ENCODE results near the gene AP2A1. TPM values are rescaled to one million over a fixed set of nuclear protein-coding genes. Genes with fewer than 3 reads are reported as not detected.
A peak's percentile ranks its signal among the peaks of the same experiment; 100 is the strongest.

The AP2A1 gene
- total RNA-seq, 1 donor from 2014 or later = 96.7 TPM

GRCh38 chr19:49746206-49746958 is 20.4 kb upstream of the AP2A1 start:
- H3K27ac Mint-ChIP-seq (ENCODE audit: unreplicated experiment) = no peak overlapping the region
- H3K27me3 Mint-ChIP-seq (ENCODE audit: low read depth) = no peaks in the 10 kb centered on the region
- H3K4me1 Mint-ChIP-seq = no peaks in the 10 kb centered on the region
- DNase-seq (ENCODE audit: low read depth, low spot score) = peak; percentile 16
- H3K9me3 Mint-ChIP-seq = peaks cover 3% of the 10 kb centered on the region
- no peaks in the 10 kb centered on the region for H3K36me3 Mint-ChIP-seq (ENCODE audit: low read depth)
- TF ChIP-seq CTCF (conservative IDR thresholded peaks at IDR 0.05) = no peak
- no peak overlapping the region for H3K4me3 Mint-ChIP-seq

DNA sequence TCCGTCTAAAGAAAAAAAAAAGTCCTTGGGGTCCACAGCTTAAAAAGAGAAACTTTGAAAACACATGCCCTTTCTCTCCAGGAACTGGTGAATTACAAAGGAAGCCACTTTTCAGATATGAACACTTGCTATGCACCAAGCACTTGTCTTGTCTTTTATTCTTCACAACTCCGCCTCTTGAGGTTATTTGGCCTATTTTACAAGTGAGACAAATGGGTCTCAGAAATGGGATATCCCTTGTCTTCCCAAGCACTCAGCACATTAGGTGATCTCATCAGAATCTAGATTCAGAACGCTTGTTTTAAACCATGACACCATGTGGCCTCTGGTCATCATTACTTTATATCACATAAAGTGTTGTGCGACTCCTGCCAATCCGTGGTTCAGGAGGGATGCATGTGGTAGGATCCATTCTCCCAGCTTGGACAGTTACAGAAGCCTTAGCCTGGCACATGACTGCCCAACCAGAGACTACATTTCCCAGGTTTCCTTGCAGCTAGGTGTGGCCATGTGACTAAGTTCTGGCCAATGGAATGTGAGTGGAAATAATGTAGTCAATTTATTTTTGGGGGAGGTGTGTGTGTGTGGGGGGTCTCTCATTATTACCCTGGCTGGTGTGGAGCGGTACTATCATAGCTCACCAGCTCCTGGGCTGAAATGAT is 17.6 kb upstream of the AP2A1 start:
- Mint-ChIP-seq H3K27ac (ENCODE audit: unreplicated experiment) (no peak overlapping the region), H3K27me3 (ENCODE audit: low read depth) (no peaks in the 10 kb centered on the region), H3K4me3 (no peak overlapping the region), H3K36me3 (ENCODE audit: low read depth) (no peaks in the 10 kb centered on the region), H3K9me3 (peaks cover 3% of the 10 kb centered on the region), H3K4me1 (no peaks in the 10 kb centered on the region)
- TF ChIP-seq CTCF (conservative IDR thresholded peaks at IDR 0.05) = no peak
- DNase-seq (ENCODE audit: low read depth, low spot score) = no peak

- no peak overlapping the region for H3K27ac Mint-ChIP-seq (ENCODE audit: unreplicated experiment)
- no peaks in the 10 kb centered on the region for H3K36me3 Mint-ChIP-seq (ENCODE audit: low read depth)
- no peak for TF ChIP-seq CTCF (conservative IDR thresholded peaks at IDR 0.05)
- peaks cover 2% of the 10 kb centered on the region for H3K9me3 Mint-ChIP-seq
- no peak for DNase-seq (ENCODE audit: low read depth, low spot score)
- no peak overlapping the region for H3K4me3 Mint-ChIP-seq
- no peaks in the 10 kb centered on the region for H3K27me3 Mint-ChIP-seq (ENCODE audit: low read depth)
- no peaks in the 10 kb centered on the region for H3K4me1 Mint-ChIP-seq
Observed at GRCh38 chr19:49749771-49750170, 17.0 kb upstream of the AP2A1 start.

DNA sequence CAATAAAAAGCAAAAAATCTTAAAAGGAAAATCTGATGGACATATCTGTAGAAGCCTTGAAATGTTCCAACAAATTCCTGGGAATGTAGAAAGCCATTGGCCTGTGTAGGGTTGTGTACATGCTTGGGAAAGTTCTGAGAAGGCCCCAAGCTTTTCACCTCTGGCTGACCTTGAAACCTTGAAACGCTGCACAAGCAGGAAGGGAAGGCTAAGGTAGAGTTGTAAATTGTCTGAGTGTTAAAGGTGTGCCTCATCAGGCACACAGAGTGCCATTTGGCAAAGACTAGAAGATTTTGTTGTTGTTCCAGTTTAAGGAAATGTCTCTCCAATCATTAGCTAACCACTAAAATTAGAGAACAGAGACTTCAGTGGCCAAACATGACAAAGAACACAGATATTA is 14.1 kb upstream of the AP2A1 start:
- TF ChIP-seq CTCF (conservative IDR thresholded peaks at IDR 0.05) = no peak
- peaks cover 5% of the 10 kb centered on the region for H3K27me3 Mint-ChIP-seq (ENCODE audit: low read depth)
- H3K4me3 Mint-ChIP-seq = no peak overlapping the region
- DNase-seq (ENCODE audit: low read depth, low spot score) = no peak
- no peaks in the 10 kb centered on the region for H3K4me1 Mint-ChIP-seq
- no peak overlapping the region for H3K27ac Mint-ChIP-seq (ENCODE audit: unreplicated experiment)
- no peaks in the 10 kb centered on the region for H3K36me3 Mint-ChIP-seq (ENCODE audit: low read depth)
- H3K9me3 Mint-ChIP-seq = no peaks in the 10 kb centered on the region

DNA sequence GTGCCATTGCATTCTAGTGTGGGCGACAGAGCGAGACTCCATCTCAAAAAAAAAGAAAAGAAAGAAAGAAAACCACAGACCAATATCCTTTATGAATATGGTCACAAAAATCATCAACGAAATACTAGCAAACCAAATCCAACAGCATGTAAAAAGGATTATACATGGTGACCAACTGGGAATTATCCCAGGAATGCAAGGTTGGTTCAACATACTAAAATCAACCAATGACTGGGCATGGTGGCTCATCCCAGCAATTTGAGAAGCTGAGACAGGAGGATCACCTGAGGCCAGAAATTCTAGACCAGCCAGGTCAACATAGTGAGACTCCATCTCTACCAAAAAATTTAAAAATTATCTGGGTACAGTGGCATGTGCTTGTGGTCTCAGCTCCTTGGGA is 10.8 kb upstream of the AP2A1 start:
- H3K27ac Mint-ChIP-seq (ENCODE audit: unreplicated experiment) = no peak overlapping the region
- TF ChIP-seq CTCF (conservative IDR thresholded peaks at IDR 0.05) = no peak
- H3K4me1 Mint-ChIP-seq = no peaks in the 10 kb centered on the region
- DNase-seq (ENCODE audit: low read depth, low spot score) = no peak
- H3K36me3 Mint-ChIP-seq (ENCODE audit: low read depth) = no peaks in the 10 kb centered on the region
- H3K9me3 Mint-ChIP-seq = no peaks in the 10 kb centered on the region
- peaks cover 16% of the 10 kb centered on the region for H3K27me3 Mint-ChIP-seq (ENCODE audit: low read depth)
- no peak overlapping the region for H3K4me3 Mint-ChIP-seq

All from neural crest cell (in vitro differentiated cells).